Measurements from ENCODE around the gene ADGRE1.

The ADGRE1 gene

GRCh38 chr19:6956573-6956972, 69.2 kb downstream of the ADGRE1 start:
- DNase-seq (ENCODE audit: low read depth, low spot score) = no peak

- DNase-seq (ENCODE audit: low read depth, low spot score) = no peak
These were observed 71.4 kb downstream of the ADGRE1 start for GRCh38 chr19:6958791-6959190.

- no peak for DNase-seq (ENCODE audit: low read depth, low spot score)
These were observed 76.0 kb downstream of the ADGRE1 start for GRCh38 chr19:6963244-6963852.

- DNase-seq (ENCODE audit: low read depth, low spot score) = no peak
These were observed 76.6 kb downstream of the ADGRE1 start for GRCh38 chr19:6963937-6964336.

- no peak for DNase-seq (ENCODE audit: low read depth, low spot score)
These were observed 80.6 kb downstream of the ADGRE1 start for GRCh38 chr19:6967967-6968366.

GRCh38 chr19:6969490-6969889, 82.1 kb downstream of the ADGRE1 start:
- DNase-seq (ENCODE audit: low read depth, low spot score) = no peak

GRCh38 chr19:6970021-6970420, 82.6 kb downstream of the ADGRE1 start:
- no peak for DNase-seq (ENCODE audit: low read depth, low spot score)

GRCh38 chr19:6970443-6970842, 83.1 kb downstream of the ADGRE1 start:
- no peak for DNase-seq (ENCODE audit: low read depth, low spot score)

DNA sequence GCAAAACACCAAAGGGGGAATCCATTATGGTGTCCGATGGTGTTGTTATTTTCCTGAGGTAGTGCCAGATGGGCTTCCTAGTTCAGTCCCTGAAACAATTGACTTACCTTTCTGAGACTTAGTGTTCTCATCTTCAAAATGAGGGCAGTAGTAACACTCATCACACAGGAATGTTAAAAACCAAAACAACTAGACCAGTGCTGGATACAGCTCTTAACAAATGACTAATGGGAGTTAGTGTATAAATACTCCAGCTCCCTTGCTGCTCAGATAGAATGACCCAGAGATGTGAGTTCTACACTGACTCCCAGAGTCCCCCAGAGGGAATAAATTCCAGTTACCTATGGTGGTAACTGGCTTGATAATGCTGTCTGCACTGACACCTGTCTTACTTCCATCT, 84.0 kb downstream of the ADGRE1 start:
- no peak for DNase-seq (ENCODE audit: low read depth, low spot score)

DNA sequence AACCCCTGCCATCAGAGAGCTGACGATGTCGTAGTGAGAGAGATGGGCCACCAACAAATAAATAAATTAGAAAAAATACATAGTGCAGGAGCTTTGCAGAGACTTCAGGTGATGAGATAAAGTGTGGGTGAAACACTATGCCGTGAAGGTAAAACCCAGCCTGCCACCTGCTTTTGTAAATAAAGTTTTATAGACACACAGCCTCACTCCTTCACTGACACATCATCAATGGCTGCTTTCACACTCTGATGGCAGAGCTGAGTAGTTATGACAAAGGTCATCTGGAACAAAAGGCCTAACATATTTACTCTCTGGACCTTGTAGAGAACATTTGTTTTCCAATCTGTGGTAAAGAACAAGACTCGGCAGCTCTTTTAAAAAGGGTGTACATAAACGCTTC, 88.8 kb downstream of the ADGRE1 start:
- no peak for DNase-seq (ENCODE audit: low read depth, low spot score)

DNA sequence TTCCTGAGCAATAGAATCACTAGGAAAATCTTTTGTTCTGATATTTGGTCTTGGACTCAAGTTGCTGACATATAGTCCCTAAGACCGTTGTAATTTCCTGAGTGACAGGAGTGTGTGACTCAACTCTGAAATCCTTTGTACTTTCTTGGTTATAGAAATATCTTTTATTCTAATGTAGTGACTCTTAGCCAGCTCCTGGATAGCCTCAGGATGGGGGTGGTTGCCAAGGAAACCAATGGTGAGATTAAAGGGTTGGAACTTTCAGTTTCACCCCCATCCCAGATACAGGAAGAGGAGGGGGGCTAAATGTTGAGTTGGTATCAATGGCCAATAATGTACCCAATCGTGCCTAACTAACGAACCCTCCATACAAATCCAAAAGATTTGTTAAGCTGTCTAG, 92.0 kb downstream of the ADGRE1 start:
- no peak for DNase-seq (ENCODE audit: low read depth, low spot score)

DNA sequence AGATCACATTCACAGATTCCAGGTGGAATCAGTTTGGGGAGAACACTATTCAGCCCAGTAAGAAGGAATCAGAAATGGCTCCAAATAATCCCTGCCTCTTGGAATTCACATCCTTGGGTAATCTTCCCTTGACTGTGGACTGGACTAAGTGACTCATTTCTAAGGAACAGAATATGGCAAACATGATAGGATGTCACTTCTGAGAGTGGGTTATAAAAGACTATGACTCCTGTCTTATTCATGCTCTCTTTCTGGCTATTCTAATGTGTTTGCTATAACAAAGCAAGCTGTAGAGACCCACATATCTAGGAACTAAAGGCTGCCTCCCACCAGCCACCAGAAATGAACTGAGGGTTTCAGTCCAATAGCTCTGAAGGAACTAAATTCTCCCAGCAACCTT, 96.1 kb downstream of the ADGRE1 start:
- DNase-seq (ENCODE audit: low read depth, low spot score) = no peak

- DNase-seq (ENCODE audit: low read depth, low spot score) = no peak
These were observed 100.5 kb downstream of the ADGRE1 start for GRCh38 chr19:6987850-6988249.

- DNase-seq (ENCODE audit: low read depth, low spot score) = no peak
These were observed 100.9 kb downstream of the ADGRE1 start for GRCh38 chr19:6988257-6988656.

Measured in astrocyte of the hippocampus (primary cell).